SJCRH30 (cell line): ENCODE data around the gene ACRBP. TPM values are rescaled to one million over a fixed set of nuclear protein-coding genes. Genes with fewer than 3 reads are reported as not detected.

ENCODE experiments used
- DNase-seq, 2 experiments: peaks; one replicate each; pipeline ENCODE4 v3.0.0-alpha.2; 2015 to 2020
- H3K27ac ChIP-seq: fragments of 250-450 bp; sonication (Bioruptor Pico); 2 replicates; pipeline ENCODE4 v1.5.1; 2020; ENCODE audit warnings: mild to moderate bottlenecking, moderate library complexity
- H3K27me3 ChIP-seq: fragments of 250-450 bp; sonication (Bioruptor Pico); 2 replicates; pipeline ENCODE4 v1.5.1; 2020; ENCODE audit warnings: mild to moderate bottlenecking, moderate library complexity
- H3K36me3 ChIP-seq: fragments of 250-450 bp; sonication (Bioruptor Pico); 2 replicates; pipeline ENCODE4 v1.5.1; 2020; ENCODE audit warnings: mild to moderate bottlenecking, moderate library complexity
- H3K4me1 ChIP-seq: fragments of 250-450 bp; sonication (Bioruptor Pico); 2 replicates; pipeline ENCODE4 v1.5.1; 2020; ENCODE audit warnings: mild to moderate bottlenecking, moderate library complexity
- H3K4me3 ChIP-seq: fragments of 250-450 bp; sonication (Bioruptor Pico); 2 replicates; pipeline ENCODE4 v1.5.1; 2020; ENCODE audit warnings: mild to moderate bottlenecking, moderate library complexity
- H3K9me3 ChIP-seq: fragments of 250-450 bp; sonication (Bioruptor Pico); replicated peaks from 2 replicates; pipeline ENCODE4 v1.5.1; 2020; ENCODE audit warnings: mild to moderate bottlenecking, moderate library complexity
- total RNA-seq: library from RNA; depleted of rRNA; stranded (reverse); fragments of >200 nt; shearing (Covaris generic); gene quantifications from 2 replicates; pipeline ENCODE4 v1.2.3, GENCODE V29; 2014

The ACRBP gene
- total RNA-seq, 1 experiment from 2014 or later = not detected

GRCh38 chr12:6638305-6638704, 8.9 kb downstream of the ACRBP start:
- Histone ChIP-seq H3K4me1 (no peaks in the 10 kb centered on the region), H3K36me3 (no peaks in the 10 kb centered on the region), H3K4me3 (no peak overlapping the region), H3K27me3 (no peaks in the 10 kb centered on the region), H3K27ac (no peak overlapping the region), H3K9me3 (no peaks in the 10 kb centered on the region)
- DNase-seq = no peak

- H3K4me3 ChIP-seq = no peak within 1 kb of the TSS
- no peaks in the 10 kb centered on the region for H3K36me3 ChIP-seq
- no peaks in the 10 kb centered on the region for H3K9me3 ChIP-seq
- no peak for DNase-seq
- no peaks in the 10 kb centered on the region; the same call in 1 of the 2 replicates for H3K4me1 ChIP-seq
- no peak within 1 kb of the TSS for H3K27ac ChIP-seq
- no peaks in the 10 kb centered on the region for H3K27me3 ChIP-seq
Measured at GRCh38 chr12:6635856-6636531, 11.2 kb downstream of the ACRBP start, which contains the start of gene LPAR5. TSS of gene LPAR5 (minus strand) at chr12:6635959. CDS start at chr12:6621248, 14,711 bp downstream.

GRCh38 chr12:6635375-6635855, 11.8 kb downstream of the ACRBP start:
- no peak overlapping the region for H3K4me3 ChIP-seq
- H3K4me1 ChIP-seq = no peaks in the 10 kb centered on the region; the same call in 1 of the 2 replicates
- H3K27me3 ChIP-seq = no peaks in the 10 kb centered on the region
- no peaks in the 10 kb centered on the region for H3K9me3 ChIP-seq
- DNase-seq = no peak
- no peaks in the 10 kb centered on the region for H3K36me3 ChIP-seq
- H3K27ac ChIP-seq = no peak overlapping the region

GRCh38 chr12:6632026-6632983, 14.9 kb downstream of the ACRBP start:
- DNase-seq = peak; percentile 19 to 34
- no peaks in the 10 kb centered on the region for H3K36me3 ChIP-seq
- H3K4me3 ChIP-seq = no peak overlapping the region
- H3K27ac ChIP-seq = no peak overlapping the region
- H3K9me3 ChIP-seq = no peaks in the 10 kb centered on the region
- H3K27me3 ChIP-seq = no peaks in the 10 kb centered on the region
- H3K4me1 ChIP-seq = no peaks in the 10 kb centered on the region; the same call in 1 of the 2 replicates

GRCh38 chr12:6631549-6631961, 15.7 kb downstream of the ACRBP start:
- no peaks in the 10 kb centered on the region for H3K36me3 ChIP-seq
- H3K4me1 ChIP-seq = no peaks in the 10 kb centered on the region; the same call in 1 of the 2 replicates
- no peak for DNase-seq
- H3K9me3 ChIP-seq = no peaks in the 10 kb centered on the region
- H3K27ac ChIP-seq = no peak overlapping the region
- no peak overlapping the region for H3K4me3 ChIP-seq
- H3K27me3 ChIP-seq = no peaks in the 10 kb centered on the region

- no peaks in the 10 kb centered on the region; the same call in 1 of the 2 replicates for H3K27me3 ChIP-seq
- H3K4me1 ChIP-seq = no peaks in the 10 kb centered on the region; the same call in 1 of the 2 replicates
- no peak overlapping the region for H3K27ac ChIP-seq
- H3K9me3 ChIP-seq = no peaks in the 10 kb centered on the region
- no peaks in the 10 kb centered on the region for H3K36me3 ChIP-seq
- no peak overlapping the region for H3K4me3 ChIP-seq
- peak in 1 of 2 experiments; percentile 36 for DNase-seq
Measured at GRCh38 chr12:6630736-6631135, 16.5 kb downstream of the ACRBP start.

- Histone ChIP-seq H3K4me3 (no peak overlapping the region), H3K36me3 (no peaks in the 10 kb centered on the region), H3K27me3 (no peaks in the 10 kb centered on the region; the same call in 1 of the 2 replicates), H3K27ac (no peak overlapping the region), H3K9me3 (no peaks in the 10 kb centered on the region), H3K4me1 (no peaks in the 10 kb centered on the region)
- DNase-seq = no peak
Measured at GRCh38 chr12:6627616-6628015, 19.6 kb downstream of the ACRBP start.

GRCh38 chr12:6626654-6627283, 20.5 kb downstream of the ACRBP start:
- peak in 1 of 2 experiments; percentile 17 for DNase-seq
- no peak overlapping the region for H3K4me3 ChIP-seq
- no peaks in the 10 kb centered on the region for H3K4me1 ChIP-seq
- no peaks in the 10 kb centered on the region for H3K9me3 ChIP-seq
- H3K36me3 ChIP-seq = no peaks in the 10 kb centered on the region
- no peaks in the 10 kb centered on the region; the same call in 1 of the 2 replicates for H3K27me3 ChIP-seq
- no peak overlapping the region for H3K27ac ChIP-seq

GRCh38 chr12:6620885-6621274, 26.4 kb downstream of the ACRBP start:
- H3K36me3 ChIP-seq = no peaks in the 10 kb centered on the region
- H3K4me3 ChIP-seq = no peak overlapping the region
- no peak for DNase-seq
- H3K4me1 ChIP-seq = no peaks in the 10 kb centered on the region
- H3K9me3 ChIP-seq = no peaks in the 10 kb centered on the region
- H3K27ac ChIP-seq = no peak overlapping the region
- H3K27me3 ChIP-seq = no peaks in the 10 kb centered on the region; the same call in 1 of the 2 replicates

GRCh38 chr12:6620137-6620884, 26.9 kb downstream of the ACRBP start:
- Histone ChIP-seq H3K36me3 (no peaks in the 10 kb centered on the region), H3K4me3 (no peak overlapping the region), H3K27ac (no peak overlapping the region), H3K4me1 (no peaks in the 10 kb centered on the region), H3K9me3 (no peaks in the 10 kb centered on the region), H3K27me3 (no peaks in the 10 kb centered on the region)
- DNase-seq = no peak

- no peaks in the 10 kb centered on the region for H3K9me3 ChIP-seq
- H3K36me3 ChIP-seq = no peaks in the 10 kb centered on the region
- peaks cover 2% of the 10 kb centered on the region; the same call in 1 of the 2 replicates for H3K4me1 ChIP-seq
- DNase-seq = no peak
- H3K4me3 ChIP-seq = no peak overlapping the region
- no peak overlapping the region for H3K27ac ChIP-seq
- no peaks in the 10 kb centered on the region for H3K27me3 ChIP-seq
Measured at GRCh38 chr12:6618483-6619225, 28.6 kb downstream of the ACRBP start.

GRCh38 chr12:6615802-6616201, 31.4 kb downstream of the ACRBP start:
- H3K27ac ChIP-seq = no peak overlapping the region
- no peaks in the 10 kb centered on the region for H3K27me3 ChIP-seq

GRCh38 chr12:6614513-6615172, 32.6 kb downstream of the ACRBP start:
- Histone ChIP-seq H3K4me1 (peaks cover 21% of the 10 kb centered on the region), H3K4me3 (no peak overlapping the region), H3K9me3 (no peaks in the 10 kb centered on the region), H3K36me3 (no peaks in the 10 kb centered on the region), H3K27me3 (no peaks in the 10 kb centered on the region), H3K27ac (peak overlapping the region; percentile 27; the same call in 1 of the 2 replicates)
- DNase-seq = no peak

More at GRCh38 chr12:6615802-6616201, 31.4 kb downstream of the ACRBP start:
- no peaks in the 10 kb centered on the region for H3K9me3 ChIP-seq
- peaks cover 21% of the 10 kb centered on the region for H3K4me1 ChIP-seq
- H3K4me3 ChIP-seq = no peak overlapping the region
- no peak for DNase-seq
- H3K36me3 ChIP-seq = no peaks in the 10 kb centered on the region
